SK-N-SH (cell line): ENCODE measurements around the gene CTTN. TPM values are rescaled to one million over a fixed set of nuclear protein-coding genes. Genes with fewer than 3 reads are reported as not detected.

Experiments
- CTCF ChIA-PET: fragments of 300-600, 350-600 bp; formaldehyde crosslinking; extraction: SDS; loops from one replicate; lab custom pipeline; 2021; lab: Yijun Ruan, JAX
- POLR2A ChIA-PET: fragments of 350-600 bp; sonication (Branson Sonifier 250); formaldehyde crosslinking; extraction: SDS; loops from one replicate; lab custom pipeline; 2020; ENCODE audit warnings: antibody characterized with exemption, inconsistent platforms; lab: Yijun Ruan, JAX
- DNase-seq: peaks from one replicate; pipeline ENCODE4 v3.0.0; 2012
- H2AFZ ChIP-seq: fragments of 200-600 bp; sonication (generic); 2 replicates; pipeline ENCODE4 v1.8.1; 2016; ENCODE audit warnings: antibody characterized with exemption, mild to moderate bottlenecking, low read depth
- H3F3A ChIP-seq: fragments of 200-600 bp; sonication (generic); replicated peaks from 2 replicates; pipeline ENCODE3; 2016; ENCODE audit warnings: antibody characterized with exemption, mild to moderate bottlenecking; ENCODE audit not compliant: insufficient read depth
- H3K27ac ChIP-seq, 2 experiments: fragments of 200-500 bp in 1 of 2; fragments of 200-600 bp in 1 of 2; sonication (Bioruptor generic) in 1 of 2; sonication (generic), shearing (Covaris generic) in 1 of 2; 2 replicates each; pipeline versions ENCODE4 v1.5.1 to v1.6.1; 2014 to 2016; ENCODE audit warnings: low read depth in 2 of 2, inconsistent platforms in 1 of 2, low read length in 1 of 2, mild to moderate bottlenecking in 1 of 2, mixed read lengths in 1 of 2
- H3K27me3 ChIP-seq: fragments of 200-600 bp; sonication (generic), shearing (Covaris generic); 2 replicates; pipeline ENCODE4 v1.6.1; 2016; ENCODE audit warnings: mixed run types; ENCODE audit not compliant: insufficient read depth
- H3K36me3 ChIP-seq, 2 experiments: fragments of 200-500 bp in 1 of 2; fragments of 200-600 bp in 1 of 2; sonication (Bioruptor generic) in 1 of 2; sonication (generic) in 1 of 2; replicated peaks in 1 of 2; 2 replicates each; pipeline versions ENCODE3 to v1.5.1; 2014 to 2016; ENCODE audit warnings: low read length in 1 of 2, mild to moderate bottlenecking in 1 of 2; ENCODE audit not compliant: insufficient read depth in 2 of 2, control insufficient read depth in 1 of 2
- H3K4me1 ChIP-seq, 2 experiments: fragments of 200-500 bp in 1 of 2; fragments of 200-600 bp in 1 of 2; sonication (Bioruptor generic) in 1 of 2; sonication (generic), shearing (Covaris generic) in 1 of 2; 2 replicates each; pipeline versions ENCODE4 v1.5.1 to v1.6.1; 2014 to 2016; ENCODE audit warnings: low read depth in 1 of 2, low read length in 1 of 2, mixed run types in 1 of 2; ENCODE audit not compliant: insufficient read depth in 2 of 2, control insufficient read depth in 1 of 2
- H3K4me2 ChIP-seq: fragments of 200-600 bp; sonication (generic), shearing (Covaris generic); 2 replicates; pipeline ENCODE4 v1.6.1; 2017; ENCODE audit warnings: mixed run types
- H3K4me3 ChIP-seq, 2 experiments: fragments of 200-500 bp in 1 of 2; fragments of 200-600 bp in 1 of 2; sonication (Bioruptor generic) in 1 of 2; sonication (generic), shearing (Covaris generic) in 1 of 2; 2 replicates each; pipeline versions ENCODE4 v1.5.1 to v1.8.1; 2014 to 2016; ENCODE audit warnings: low read depth in 2 of 2, inconsistent platforms in 1 of 2, low read length in 1 of 2, mild to moderate bottlenecking in 1 of 2, mixed read lengths in 1 of 2, moderate library complexity in 1 of 2
- H3K79me2 ChIP-seq: fragments of 200-600 bp; sonication (generic); 2 replicates; pipeline ENCODE4 v1.8.1; 2017; ENCODE audit warnings: mild to moderate bottlenecking; ENCODE audit not compliant: insufficient read depth
- H3K9ac ChIP-seq: fragments of 200-600 bp; sonication (generic); 2 replicates; pipeline ENCODE4 v1.6.1; 2017; ENCODE audit warnings: mixed run types
- H3K9me2 ChIP-seq: fragments of 200-600 bp; sonication (generic); 2 replicates; pipeline ENCODE4 v1.6.1; 2017; ENCODE audit warnings: mixed run types
- H3K9me3 ChIP-seq: fragments of 200-600 bp; sonication (generic); 2 replicates; pipeline ENCODE4 v1.6.1; 2017; ENCODE audit warnings: mixed run types, mild to moderate bottlenecking, moderate library complexity
- H4K20me1 ChIP-seq: fragments of 200-600 bp; sonication (generic); 2 replicates; pipeline ENCODE4 v1.6.1; 2017; ENCODE audit warnings: mild to moderate bottlenecking, mixed run types; ENCODE audit not compliant: insufficient read depth
- EZH2phosphoT487 ChIP-seq: fragments of 200-600 bp; sonication (generic); IDR thresholded peaks from 2 replicates; pipeline ENCODE4 v1.6.1; 2017; ENCODE audit warnings: low read depth, mixed run types, mild to moderate bottlenecking, antibody characterized with exemption, moderate library complexity, borderline replicate concordance
- FOSL2 ChIP-seq: IDR thresholded peaks from 2 replicates; pipeline ENCODE4 v1.4.0; 2012; ENCODE audit warnings: low read depth, mild to moderate bottlenecking, moderate library complexity, borderline replicate concordance
- FOXJ3 ChIP-seq: sonication (generic); formaldehyde crosslinking; IDR thresholded peaks from 2 replicates; pipeline ENCODE4 v1.5.1; 2020; ENCODE audit warnings: mild to moderate bottlenecking, missing genetic modification reagents
- FOXM1 ChIP-seq: IDR thresholded peaks from 2 replicates; pipeline ENCODE4 v1.4.0; 2012; ENCODE audit warnings: low read depth, mild to moderate bottlenecking
- GATA2 ChIP-seq: sonication (generic); formaldehyde crosslinking; IDR thresholded peaks from 2 replicates; pipeline ENCODE4 v1.5.0; 2020; ENCODE audit warnings: mild to moderate bottlenecking, missing genetic modification reagents
- JUND ChIP-seq: IDR thresholded peaks from 2 replicates; pipeline ENCODE4 v1.4.0; 2012
- MEF2A ChIP-seq: IDR thresholded peaks from 2 replicates; pipeline ENCODE4 v1.4.0; 2012; ENCODE audit warnings: low read depth, borderline replicate concordance
- POLR2AphosphoS5 ChIP-seq: IDR thresholded peaks from 2 replicates; pipeline ENCODE4 v1.6.1; 2012; ENCODE audit warnings: low read depth, low read length
- RFX5 ChIP-seq: IDR thresholded peaks from 2 replicates; pipeline ENCODE4 v1.6.1; 2012; ENCODE audit warnings: mild to moderate bottlenecking, improper control_type of control experiment, low read length
- RXRA ChIP-seq: IDR thresholded peaks from 2 replicates; pipeline ENCODE4 v1.4.0; 2012; ENCODE audit warnings: low read depth, mild to moderate bottlenecking, borderline replicate concordance
- TAF1 ChIP-seq: IDR thresholded peaks from 2 replicates; pipeline ENCODE4 v1.6.1; 2012; ENCODE audit warnings: low read depth, mild to moderate bottlenecking, low read length, moderate library complexity, borderline replicate concordance
- TCF12 ChIP-seq: IDR thresholded peaks from 2 replicates; pipeline ENCODE4 v1.4.0; 2012
- TEAD4 ChIP-seq: IDR thresholded peaks from 2 replicates; pipeline ENCODE4 v1.4.0; 2012; ENCODE audit warnings: mild to moderate bottlenecking, borderline replicate concordance; ENCODE audit not compliant: insufficient read depth
- WGBS: methylation state at CpG from one replicate; pipeline ENCODE4 v1.1.6; 2017; ENCODE audit warnings: low lambda C conversion rate; 5-methylcytosine and 5-hydroxymethylcytosine counted together
- polyA plus RNA-seq, 3 experiments: library from polyadenylated mRNA; depleted of rRNA; stranded (reverse); fragments of >200 nt; gene quantifications; 2 replicates each; pipeline ENCODE4 v1.2.3, GENCODE V29; 2012
- TF ChIP-seq, protein P1 (sequence below): IDR thresholded peaks from 2 replicates; pipeline ENCODE4 v1.4.0; 2012; ENCODE audit warnings: low read depth
- TF ChIP-seq, protein P2 (sequence below): fragments of 200-600 bp; sonication (generic); IDR thresholded peaks from 2 replicates; pipeline ENCODE4 v1.6.1; 2017; ENCODE audit warnings: antibody characterized with exemption, mild to moderate bottlenecking, moderate library complexity
- TF ChIP-seq, protein P3 (sequence below): IDR thresholded peaks from 2 replicates; pipeline ENCODE4 v1.6.1; 2012; ENCODE audit warnings: mild to moderate bottlenecking, low read depth, low read length, moderate library complexity
- TF ChIP-seq, protein P4 (sequence below): fragments of 150-350 bp; IDR thresholded peaks from 2 replicates; pipeline ENCODE4 v1.6.1; 2017; ENCODE audit warnings: antibody characterized with exemption, low read length, low read depth, borderline replicate concordance
- TF ChIP-seq, protein P5 (sequence below): fragments of 150-350 bp; IDR thresholded peaks from 2 replicates; pipeline ENCODE4 v1.6.1; 2016; ENCODE audit warnings: mild to moderate bottlenecking, low read depth, low read length
- TF ChIP-seq, protein P6 (sequence below): IDR thresholded peaks from 2 replicates; pipeline ENCODE4; 2012

Gene CTTN
- polyA plus RNA-seq, 1 of the 3 experiments (the other 2 are of a cell fraction): 243 TPM

DNA sequence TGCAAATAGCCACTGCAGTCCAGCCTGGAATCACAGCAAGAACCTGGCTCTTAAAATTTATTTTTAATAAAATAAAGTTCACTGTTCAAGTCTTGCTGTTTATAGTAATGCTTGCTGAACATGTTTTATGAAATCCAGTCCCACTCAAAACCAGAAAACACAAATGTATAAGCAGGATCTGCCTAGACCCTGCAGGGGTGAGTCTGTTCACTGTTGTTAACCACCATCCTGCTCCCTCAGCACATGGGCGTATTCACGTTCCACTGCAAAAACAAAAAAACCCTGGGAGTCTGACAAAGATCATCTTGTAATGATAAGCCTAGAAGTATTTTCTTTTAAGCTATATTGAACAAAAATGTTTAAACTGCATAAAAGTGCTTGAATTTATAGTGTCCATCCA is 45.0 kb upstream of the CTTN start:
- Histone ChIP-seq H4K20me1 (no peaks in the 10 kb centered on the region), H3K27me3 (no peaks in the 10 kb centered on the region), H3K4me3 (no peak overlapping the region), H3K9me3 (no peaks in the 10 kb centered on the region), H3F3A (peaks cover 6% of the 10 kb centered on the region), H3K4me1 (no peaks in the 10 kb centered on the region), H2AFZ (no peak overlapping the region), H3K79me2 (no peaks in the 10 kb centered on the region; the same call in 1 of the 2 replicates), H3K36me3 (peaks cover 36 to 72% of the 10 kb centered on the region in 2 experiments), H3K9me2 (no peaks in the 10 kb centered on the region), H3K4me2 (no peak overlapping the region), H3K9ac (no peak overlapping the region), H3K27ac (no peak overlapping the region)
- ChIA-PET CTCF (no interaction called here), POLR2A (no interaction called here)
- TF ChIP-seq TAF1: no peak
- TF ChIP-seq, protein P1, sequence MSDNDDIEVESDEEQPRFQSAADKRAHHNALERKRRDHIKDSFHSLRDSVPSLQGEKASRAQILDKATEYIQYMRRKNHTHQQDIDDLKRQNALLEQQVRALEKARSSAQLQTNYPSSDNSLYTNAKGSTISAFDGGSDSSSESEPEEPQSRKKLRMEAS: no peak
- TF ChIP-seq FOXJ3: no peak
- TF ChIP-seq, protein P2, sequence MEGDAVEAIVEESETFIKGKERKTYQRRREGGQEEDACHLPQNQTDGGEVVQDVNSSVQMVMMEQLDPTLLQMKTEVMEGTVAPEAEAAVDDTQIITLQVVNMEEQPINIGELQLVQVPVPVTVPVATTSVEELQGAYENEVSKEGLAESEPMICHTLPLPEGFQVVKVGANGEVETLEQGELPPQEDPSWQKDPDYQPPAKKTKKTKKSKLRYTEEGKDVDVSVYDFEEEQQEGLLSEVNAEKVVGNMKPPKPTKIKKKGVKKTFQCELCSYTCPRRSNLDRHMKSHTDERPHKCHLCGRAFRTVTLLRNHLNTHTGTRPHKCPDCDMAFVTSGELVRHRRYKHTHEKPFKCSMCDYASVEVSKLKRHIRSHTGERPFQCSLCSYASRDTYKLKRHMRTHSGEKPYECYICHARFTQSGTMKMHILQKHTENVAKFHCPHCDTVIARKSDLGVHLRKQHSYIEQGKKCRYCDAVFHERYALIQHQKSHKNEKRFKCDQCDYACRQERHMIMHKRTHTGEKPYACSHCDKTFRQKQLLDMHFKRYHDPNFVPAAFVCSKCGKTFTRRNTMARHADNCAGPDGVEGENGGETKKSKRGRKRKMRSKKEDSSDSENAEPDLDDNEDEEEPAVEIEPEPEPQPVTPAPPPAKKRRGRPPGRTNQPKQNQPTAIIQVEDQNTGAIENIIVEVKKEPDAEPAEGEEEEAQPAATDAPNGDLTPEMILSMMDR: no peak
- TF ChIP-seq POLR2AphosphoS5: no peak
- TF ChIP-seq, protein P3, sequence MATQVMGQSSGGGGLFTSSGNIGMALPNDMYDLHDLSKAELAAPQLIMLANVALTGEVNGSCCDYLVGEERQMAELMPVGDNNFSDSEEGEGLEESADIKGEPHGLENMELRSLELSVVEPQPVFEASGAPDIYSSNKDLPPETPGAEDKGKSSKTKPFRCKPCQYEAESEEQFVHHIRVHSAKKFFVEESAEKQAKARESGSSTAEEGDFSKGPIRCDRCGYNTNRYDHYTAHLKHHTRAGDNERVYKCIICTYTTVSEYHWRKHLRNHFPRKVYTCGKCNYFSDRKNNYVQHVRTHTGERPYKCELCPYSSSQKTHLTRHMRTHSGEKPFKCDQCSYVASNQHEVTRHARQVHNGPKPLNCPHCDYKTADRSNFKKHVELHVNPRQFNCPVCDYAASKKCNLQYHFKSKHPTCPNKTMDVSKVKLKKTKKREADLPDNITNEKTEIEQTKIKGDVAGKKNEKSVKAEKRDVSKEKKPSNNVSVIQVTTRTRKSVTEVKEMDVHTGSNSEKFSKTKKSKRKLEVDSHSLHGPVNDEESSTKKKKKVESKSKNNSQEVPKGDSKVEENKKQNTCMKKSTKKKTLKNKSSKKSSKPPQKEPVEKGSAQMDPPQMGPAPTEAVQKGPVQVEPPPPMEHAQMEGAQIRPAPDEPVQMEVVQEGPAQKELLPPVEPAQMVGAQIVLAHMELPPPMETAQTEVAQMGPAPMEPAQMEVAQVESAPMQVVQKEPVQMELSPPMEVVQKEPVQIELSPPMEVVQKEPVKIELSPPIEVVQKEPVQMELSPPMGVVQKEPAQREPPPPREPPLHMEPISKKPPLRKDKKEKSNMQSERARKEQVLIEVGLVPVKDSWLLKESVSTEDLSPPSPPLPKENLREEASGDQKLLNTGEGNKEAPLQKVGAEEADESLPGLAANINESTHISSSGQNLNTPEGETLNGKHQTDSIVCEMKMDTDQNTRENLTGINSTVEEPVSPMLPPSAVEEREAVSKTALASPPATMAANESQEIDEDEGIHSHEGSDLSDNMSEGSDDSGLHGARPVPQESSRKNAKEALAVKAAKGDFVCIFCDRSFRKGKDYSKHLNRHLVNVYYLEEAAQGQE: no peak
- TF ChIP-seq JUND: no peak
- no peak for TF ChIP-seq TCF12
- TF ChIP-seq, protein P4, sequence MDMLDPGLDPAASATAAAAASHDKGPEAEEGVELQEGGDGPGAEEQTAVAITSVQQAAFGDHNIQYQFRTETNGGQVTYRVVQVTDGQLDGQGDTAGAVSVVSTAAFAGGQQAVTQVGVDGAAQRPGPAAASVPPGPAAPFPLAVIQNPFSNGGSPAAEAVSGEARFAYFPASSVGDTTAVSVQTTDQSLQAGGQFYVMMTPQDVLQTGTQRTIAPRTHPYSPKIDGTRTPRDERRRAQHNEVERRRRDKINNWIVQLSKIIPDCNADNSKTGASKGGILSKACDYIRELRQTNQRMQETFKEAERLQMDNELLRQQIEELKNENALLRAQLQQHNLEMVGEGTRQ: no peak
- TF ChIP-seq RFX5: no peak
- TF ChIP-seq EZH2phosphoT487: no peak
- TF ChIP-seq GATA2 (CRISPR knock-in tag): no peak
- TF ChIP-seq, protein P5, sequence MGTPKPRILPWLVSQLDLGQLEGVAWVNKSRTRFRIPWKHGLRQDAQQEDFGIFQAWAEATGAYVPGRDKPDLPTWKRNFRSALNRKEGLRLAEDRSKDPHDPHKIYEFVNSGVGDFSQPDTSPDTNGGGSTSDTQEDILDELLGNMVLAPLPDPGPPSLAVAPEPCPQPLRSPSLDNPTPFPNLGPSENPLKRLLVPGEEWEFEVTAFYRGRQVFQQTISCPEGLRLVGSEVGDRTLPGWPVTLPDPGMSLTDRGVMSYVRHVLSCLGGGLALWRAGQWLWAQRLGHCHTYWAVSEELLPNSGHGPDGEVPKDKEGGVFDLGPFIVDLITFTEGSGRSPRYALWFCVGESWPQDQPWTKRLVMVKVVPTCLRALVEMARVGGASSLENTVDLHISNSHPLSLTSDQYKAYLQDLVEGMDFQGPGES: no peak
- no peak for TF ChIP-seq RXRA
- TF ChIP-seq, protein P6, sequence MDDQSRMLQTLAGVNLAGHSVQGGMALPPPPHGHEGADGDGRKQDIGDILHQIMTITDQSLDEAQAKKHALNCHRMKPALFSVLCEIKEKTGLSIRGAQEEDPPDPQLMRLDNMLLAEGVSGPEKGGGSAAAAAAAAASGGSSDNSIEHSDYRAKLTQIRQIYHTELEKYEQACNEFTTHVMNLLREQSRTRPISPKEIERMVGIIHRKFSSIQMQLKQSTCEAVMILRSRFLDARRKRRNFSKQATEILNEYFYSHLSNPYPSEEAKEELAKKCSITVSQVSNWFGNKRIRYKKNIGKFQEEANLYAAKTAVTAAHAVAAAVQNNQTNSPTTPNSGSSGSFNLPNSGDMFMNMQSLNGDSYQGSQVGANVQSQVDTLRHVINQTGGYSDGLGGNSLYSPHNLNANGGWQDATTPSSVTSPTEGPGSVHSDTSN: no peak
- no peak for TF ChIP-seq TEAD4
- no peak for TF ChIP-seq FOXM1
- TF ChIP-seq FOSL2: no peak
- no peak for TF ChIP-seq MEF2A
- 84% methylated on average over 2 of the region's 2 CpGs for WGBS
- no peak for DNase-seq
